ENCODE results near the gene PTGS1.

PTGS1 gene

GRCh38 chr9:122364783-122365150 is 6.1 kb upstream of the PTGS1 start:
- Histone ChIP-seq H4K20me1 (ENCODE audit: insufficient read depth, low read length, poor library complexity, severe bottlenecking) (no peaks in the 10 kb centered on the region), H3K4me1 (ENCODE audit: insufficient read depth, low read length, poor library complexity, severe bottlenecking) (no peaks in the 10 kb centered on the region), H3K9me2 (replicated peaks; ENCODE audit: low read depth, low read length) (no peaks in the 10 kb centered on the region), H3K9me3 (ENCODE audit: insufficient read depth, low read depth, low read length) (no peaks in the 10 kb centered on the region), H3K27me3 (ENCODE audit: insufficient read depth, low read length, poor library complexity, severe bottlenecking) (no peaks in the 10 kb centered on the region), H3F3A (ENCODE audit: low read depth) (no peaks in the 10 kb centered on the region), H3K36me3 (ENCODE audit: insufficient read depth, low read length) (no peaks in the 10 kb centered on the region), H3K4me3 (ENCODE audit: low read length, poor library complexity, severe bottlenecking) (no peak overlapping the region), H3K79me2 (ENCODE audit: insufficient read depth, low read length) (no peaks in the 10 kb centered on the region), H3K9ac (ENCODE audit: low read depth, low read length, poor library complexity, severe bottlenecking) (no peak overlapping the region), H2AFZ (ENCODE audit: low read length) (no peak overlapping the region), H3K4me2 (ENCODE audit: low read depth, low read length, poor library complexity, severe bottlenecking) (no peak overlapping the region)
- no peak for TF ChIP-seq EZH2phosphoT487 (IDR thresholded peaks at IDR 0.05; ENCODE audit: borderline replicate concordance)
- no peak for TF ChIP-seq CTCF (conservative IDR thresholded peaks at IDR 0.05; ENCODE audit: low read length)

DNA sequence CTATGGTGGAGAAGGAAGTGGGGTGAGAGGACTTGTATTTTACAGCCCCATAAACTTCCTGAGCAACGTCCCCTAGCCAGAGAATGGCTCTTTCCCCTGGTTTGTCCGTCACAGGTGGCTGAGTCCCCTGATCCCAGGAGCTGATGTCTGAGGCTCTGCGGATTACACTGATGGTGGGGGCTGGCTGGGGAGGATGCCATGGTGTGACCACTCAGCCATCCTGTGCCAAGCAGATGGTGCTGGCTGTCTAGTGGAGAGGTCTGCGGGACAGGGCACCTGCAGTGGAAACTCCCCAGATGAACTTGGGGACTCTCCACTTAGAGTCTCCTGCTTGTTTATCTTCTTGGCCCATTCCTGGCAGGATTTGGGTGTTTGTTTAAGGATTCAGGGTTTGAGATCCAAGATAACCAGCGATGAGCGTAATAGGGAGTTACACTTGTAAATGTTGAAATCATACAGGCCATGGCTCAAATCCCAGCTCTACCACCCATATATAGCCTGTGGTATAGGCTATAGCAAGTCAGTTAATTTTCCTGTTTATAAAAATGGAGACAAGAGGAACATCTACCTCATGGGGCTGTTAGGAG is 4.7 kb upstream of the PTGS1 start:
- Histone ChIP-seq H4K20me1 (ENCODE audit: insufficient read depth, low read length, poor library complexity, severe bottlenecking) (no peaks in the 10 kb centered on the region), H3K27me3 (ENCODE audit: insufficient read depth, low read length, poor library complexity, severe bottlenecking) (no peaks in the 10 kb centered on the region), H3K36me3 (ENCODE audit: insufficient read depth, low read length) (no peaks in the 10 kb centered on the region), H3K9me2 (replicated peaks; ENCODE audit: low read depth, low read length) (no peaks in the 10 kb centered on the region), H3K4me2 (ENCODE audit: low read depth, low read length, poor library complexity, severe bottlenecking) (no peak overlapping the region), H3K9me3 (ENCODE audit: insufficient read depth, low read depth, low read length) (no peaks in the 10 kb centered on the region), H3K4me3 (ENCODE audit: low read length, poor library complexity, severe bottlenecking) (no peak overlapping the region), H3K4me1 (ENCODE audit: insufficient read depth, low read length, poor library complexity, severe bottlenecking) (peaks cover 7% of the 10 kb centered on the region), H3K9ac (ENCODE audit: low read depth, low read length, poor library complexity, severe bottlenecking) (no peak overlapping the region), H3F3A (ENCODE audit: low read depth) (no peaks in the 10 kb centered on the region), H2AFZ (ENCODE audit: low read length) (no peak overlapping the region), H3K79me2 (ENCODE audit: insufficient read depth, low read length) (no peaks in the 10 kb centered on the region)
- no peak for TF ChIP-seq CTCF (conservative IDR thresholded peaks at IDR 0.05; ENCODE audit: low read length)
- no peak for TF ChIP-seq EZH2phosphoT487 (IDR thresholded peaks at IDR 0.05; ENCODE audit: borderline replicate concordance)

- Histone ChIP-seq H3K36me3 (ENCODE audit: insufficient read depth, low read length) (no peaks in the 10 kb centered on the region), H4K20me1 (ENCODE audit: insufficient read depth, low read length, poor library complexity, severe bottlenecking) (no peaks in the 10 kb centered on the region), H2AFZ (ENCODE audit: low read length) (no peak overlapping the region), H3K4me3 (ENCODE audit: low read length, poor library complexity, severe bottlenecking) (no peak overlapping the region), H3K9ac (ENCODE audit: low read depth, low read length, poor library complexity, severe bottlenecking) (no peak overlapping the region), H3K79me2 (ENCODE audit: insufficient read depth, low read length) (no peaks in the 10 kb centered on the region), H3K4me2 (ENCODE audit: low read depth, low read length, poor library complexity, severe bottlenecking) (no peak overlapping the region), H3K4me1 (ENCODE audit: insufficient read depth, low read length, poor library complexity, severe bottlenecking) (peaks cover 16% of the 10 kb centered on the region), H3K27me3 (ENCODE audit: insufficient read depth, low read length, poor library complexity, severe bottlenecking) (no peaks in the 10 kb centered on the region), H3K9me2 (replicated peaks; ENCODE audit: low read depth, low read length) (no peaks in the 10 kb centered on the region), H3K9me3 (ENCODE audit: insufficient read depth, low read depth, low read length) (no peaks in the 10 kb centered on the region), H3F3A (ENCODE audit: low read depth) (no peaks in the 10 kb centered on the region)
- no peak for TF ChIP-seq EZH2phosphoT487 (IDR thresholded peaks at IDR 0.05; ENCODE audit: borderline replicate concordance)
- TF ChIP-seq CTCF (conservative IDR thresholded peaks at IDR 0.05; ENCODE audit: low read length): no peak
Observed at GRCh38 chr9:122367065-122367464, 3.8 kb upstream of the PTGS1 start.

Data from Loucy (cell line).